ENCODE results near the gene CYB561D1.

The CYB561D1 gene

DNA sequence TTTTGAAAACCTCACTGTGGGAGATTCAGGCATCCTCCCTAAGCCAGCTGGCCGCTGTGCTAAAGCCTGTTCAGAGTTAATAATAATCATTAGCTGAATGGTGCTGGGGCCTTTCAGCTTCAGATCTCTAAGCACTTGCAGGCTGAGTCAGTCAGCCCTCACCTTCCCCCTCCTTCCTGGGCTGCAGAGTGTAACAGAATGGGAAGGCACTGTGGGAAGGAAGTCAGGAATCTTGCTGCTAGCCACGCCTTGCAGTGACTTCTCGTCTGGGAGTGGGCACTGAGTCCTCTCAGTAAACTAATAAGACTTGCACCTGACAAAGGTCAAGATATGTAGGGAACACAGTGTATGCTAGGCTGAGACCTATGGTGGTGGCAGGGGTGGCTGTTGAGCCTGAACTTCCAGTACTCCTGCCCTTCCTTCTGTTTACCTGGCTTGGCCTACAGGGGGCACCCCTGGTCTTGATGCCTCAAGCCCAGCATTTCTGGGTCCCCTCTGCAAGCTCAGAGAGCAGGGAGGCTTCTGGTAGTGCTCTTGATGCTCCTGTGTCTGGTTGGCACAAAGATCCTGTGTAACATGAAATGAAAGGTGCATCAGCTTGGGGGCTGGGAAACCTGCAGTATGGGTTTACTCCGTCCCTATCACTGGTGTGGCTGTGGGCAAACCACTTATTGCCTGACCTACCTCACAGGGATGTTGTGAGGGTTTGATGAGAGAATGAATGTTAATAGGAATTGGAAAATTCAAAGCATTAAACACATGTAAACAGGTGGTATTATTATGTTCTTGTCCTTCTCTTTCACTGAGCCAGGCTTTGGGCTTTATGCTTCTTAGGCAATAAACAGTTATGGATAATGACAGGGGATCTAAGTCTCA lies 6.0 kb downstream of the CYB561D1 start:
- in situ Hi-C loops (cut with MboI; ENCODE audit: low sequenced_read_pairs) = loop anchor here (5.0 kb wide), 1 partner anchor 32 kb away; no protein-coding TSS in a partner anchor

DNA sequence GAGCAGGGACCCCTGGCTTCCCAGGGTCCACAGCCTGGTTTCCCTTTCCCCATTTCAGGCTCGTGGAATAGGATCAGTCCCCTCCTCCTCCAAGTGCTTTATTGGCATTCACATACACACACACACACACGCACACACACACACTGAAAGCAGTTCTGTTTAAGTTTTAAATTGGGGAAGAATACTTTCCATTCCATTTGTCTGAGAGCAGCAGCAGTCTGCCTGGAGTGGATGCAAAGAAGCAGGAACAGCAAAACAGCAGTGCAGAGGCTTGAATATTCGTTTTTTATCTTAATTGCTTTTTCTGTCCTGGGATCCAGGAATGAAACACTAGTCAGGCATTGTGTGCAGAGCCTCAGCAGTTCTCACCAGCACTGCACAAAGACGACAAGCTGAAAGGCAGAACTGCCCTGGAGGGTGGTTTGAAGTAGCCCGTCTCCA lies 7.1 kb downstream of the CYB561D1 start:
- in situ Hi-C loops (cut with MboI; ENCODE audit: low sequenced_read_pairs) = no loop called here

DNA sequence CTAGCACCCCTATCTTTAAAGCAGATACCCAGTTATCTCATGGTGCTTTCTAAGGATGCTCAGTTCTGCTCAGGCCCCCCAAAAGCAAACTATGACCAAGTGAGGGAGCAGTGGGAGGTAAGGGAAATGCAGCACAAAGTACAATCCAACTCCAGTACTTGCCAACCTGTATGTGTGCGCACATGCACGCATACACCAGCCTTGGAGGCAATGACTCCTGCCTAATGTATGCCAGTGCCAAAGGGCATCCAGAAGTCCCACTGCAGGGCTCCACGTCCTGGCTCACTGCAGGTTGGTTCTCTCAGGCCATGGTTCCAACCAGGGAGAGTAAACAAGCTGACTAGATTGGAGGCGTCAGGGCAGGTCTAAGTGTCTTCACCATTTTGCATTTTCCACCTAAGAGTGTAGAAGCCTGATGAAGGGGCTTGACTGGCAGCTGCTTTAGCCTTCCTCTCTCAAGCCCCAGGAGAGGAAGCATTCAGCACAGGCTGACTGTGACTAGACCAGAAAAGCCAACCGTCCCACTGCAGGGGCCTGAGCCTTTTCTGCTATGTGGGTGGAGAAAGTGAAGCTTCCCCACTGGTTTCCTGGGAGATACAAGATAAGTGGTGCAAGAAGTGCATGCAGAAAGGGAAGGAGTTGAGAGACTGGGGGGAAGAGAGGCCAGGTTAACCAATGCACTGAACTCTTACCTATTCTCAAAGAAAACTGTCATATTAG lies 7.9 kb downstream of the CYB561D1 start:
- in situ Hi-C loops (cut with MboI; ENCODE audit: low sequenced_read_pairs) = no loop called here

DNA sequence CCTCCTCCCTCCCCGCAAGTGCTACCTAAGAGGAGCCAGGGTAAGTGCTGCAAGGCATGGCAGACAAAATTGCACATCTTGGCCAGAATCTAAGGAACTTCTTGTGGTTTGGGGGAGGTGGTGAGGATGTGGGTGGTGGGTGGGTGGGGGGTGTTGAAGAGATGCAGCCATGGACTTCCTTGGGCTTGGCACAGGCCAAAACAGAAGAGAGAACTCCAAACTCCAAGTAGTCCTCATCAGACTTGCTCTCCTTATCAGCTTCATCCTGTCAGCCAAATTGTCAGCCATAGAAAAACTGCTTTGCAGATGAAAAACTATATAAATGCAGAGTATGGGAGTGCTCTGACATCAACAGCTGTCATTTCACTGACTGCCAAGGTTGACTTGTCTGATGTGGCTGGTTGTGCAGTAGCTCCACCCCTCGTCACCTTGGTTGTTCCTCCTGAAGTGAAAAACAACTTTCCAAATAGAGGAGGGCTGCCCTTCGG lies 8.5 kb downstream of the CYB561D1 start:
- in situ Hi-C loops (cut with MboI; ENCODE audit: low sequenced_read_pairs) = no loop called here

DNA sequence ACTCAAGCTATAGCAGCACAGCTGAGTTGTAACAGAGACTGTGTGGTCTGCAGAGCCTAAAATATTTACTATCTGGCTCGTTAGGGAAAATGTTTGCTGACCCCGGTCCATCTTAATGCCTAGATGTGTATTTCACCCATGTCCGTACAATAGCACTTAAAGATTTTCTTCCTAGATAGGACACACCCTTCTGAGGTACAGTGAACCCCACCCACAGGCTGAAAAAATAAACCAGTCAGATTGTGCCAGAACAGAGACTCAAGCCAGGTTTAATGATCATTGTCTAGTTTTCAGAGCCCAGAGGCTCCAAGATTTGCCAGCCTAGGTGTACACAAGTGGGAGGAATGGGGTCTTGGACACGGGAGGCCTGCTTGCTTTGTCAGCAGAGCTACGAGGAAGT lies 10.0 kb downstream of the CYB561D1 start:
- in situ Hi-C loops (cut with MboI; ENCODE audit: low sequenced_read_pairs) = no loop called here

DNA sequence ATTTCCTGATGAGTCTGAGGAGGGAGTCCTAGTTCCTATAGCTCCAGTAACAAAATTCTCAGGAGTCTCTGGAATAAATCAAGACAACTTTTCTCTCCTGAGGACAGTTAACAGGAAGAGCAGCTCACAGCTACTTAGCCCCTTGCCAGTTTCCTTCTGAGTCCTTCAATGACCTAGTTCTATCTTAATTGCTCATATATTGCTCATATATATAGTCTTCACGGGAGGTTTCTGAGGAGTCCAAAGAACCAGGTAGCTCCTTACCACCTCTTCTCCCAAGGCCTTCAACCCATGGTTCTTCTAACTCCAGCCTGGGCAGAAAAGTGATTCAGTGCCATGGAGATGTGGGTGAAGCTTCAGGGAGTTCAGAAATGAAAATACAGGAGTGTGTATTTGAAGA lies 11.1 kb downstream of the CYB561D1 start:
- in situ Hi-C loops (cut with MboI; ENCODE audit: low sequenced_read_pairs) = no loop called here

DNA sequence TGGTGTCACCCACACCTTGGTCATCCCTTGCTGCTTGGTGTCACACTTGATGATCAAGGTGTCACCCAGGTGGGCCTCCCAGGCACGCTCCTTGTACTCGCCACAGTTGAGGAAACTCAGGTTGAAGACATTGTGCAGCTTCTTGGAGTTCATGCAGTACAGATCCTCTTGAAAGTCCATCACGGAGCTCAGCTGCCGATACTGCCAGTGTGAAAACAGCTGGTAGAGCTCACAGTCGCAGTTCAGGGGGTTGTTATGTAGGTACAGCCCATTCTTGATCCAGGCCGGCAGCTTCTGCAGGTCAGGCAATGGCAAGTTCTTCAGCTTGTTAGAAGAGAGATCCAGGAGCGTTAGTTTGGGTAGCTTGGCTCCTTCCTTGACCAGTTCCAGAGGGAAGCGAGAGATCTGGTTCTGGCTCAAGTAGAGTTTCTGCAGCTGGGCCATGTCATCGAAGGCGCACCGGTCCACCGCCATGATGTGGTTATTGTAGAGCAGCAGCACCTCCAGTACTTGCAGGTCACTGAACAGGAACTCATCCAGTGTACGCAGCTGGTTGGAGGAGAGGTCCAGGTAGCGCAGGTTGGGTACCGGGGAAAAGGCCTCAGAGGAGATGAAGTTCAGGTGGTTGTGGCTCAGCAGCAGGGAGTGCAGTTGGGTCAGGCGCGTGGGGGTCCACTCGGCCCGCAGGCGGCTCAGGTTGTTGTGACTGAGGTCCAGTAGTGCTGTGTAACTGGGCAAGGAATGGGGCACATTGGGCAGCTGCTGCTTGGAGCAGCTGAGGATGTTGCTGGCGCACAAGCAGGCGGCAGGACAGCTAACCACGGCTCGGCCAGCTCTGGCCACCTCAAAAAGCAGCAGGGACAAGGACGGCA lies 14.3 kb downstream of the CYB561D1 start:
- in situ Hi-C loops (cut with MboI; ENCODE audit: low sequenced_read_pairs) = no loop called here

DNA sequence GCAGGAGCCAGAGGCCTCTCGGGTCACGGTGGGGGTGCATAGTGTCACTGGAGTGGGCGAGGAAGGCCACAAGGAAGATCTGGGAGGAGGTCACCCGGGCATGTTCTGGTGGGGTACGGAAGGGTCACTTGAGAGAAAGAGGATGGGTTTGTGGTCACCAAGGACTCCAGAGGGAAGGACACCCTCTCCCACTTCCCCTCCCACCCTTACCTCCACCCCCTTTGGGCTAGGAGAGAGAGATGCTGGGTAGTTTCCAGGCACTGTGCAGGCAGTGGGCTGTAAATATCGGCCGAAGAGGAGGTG lies 14.9 kb downstream of the CYB561D1 start:
- in situ Hi-C loops (cut with MboI; ENCODE audit: low sequenced_read_pairs) = no loop called here

DNA sequence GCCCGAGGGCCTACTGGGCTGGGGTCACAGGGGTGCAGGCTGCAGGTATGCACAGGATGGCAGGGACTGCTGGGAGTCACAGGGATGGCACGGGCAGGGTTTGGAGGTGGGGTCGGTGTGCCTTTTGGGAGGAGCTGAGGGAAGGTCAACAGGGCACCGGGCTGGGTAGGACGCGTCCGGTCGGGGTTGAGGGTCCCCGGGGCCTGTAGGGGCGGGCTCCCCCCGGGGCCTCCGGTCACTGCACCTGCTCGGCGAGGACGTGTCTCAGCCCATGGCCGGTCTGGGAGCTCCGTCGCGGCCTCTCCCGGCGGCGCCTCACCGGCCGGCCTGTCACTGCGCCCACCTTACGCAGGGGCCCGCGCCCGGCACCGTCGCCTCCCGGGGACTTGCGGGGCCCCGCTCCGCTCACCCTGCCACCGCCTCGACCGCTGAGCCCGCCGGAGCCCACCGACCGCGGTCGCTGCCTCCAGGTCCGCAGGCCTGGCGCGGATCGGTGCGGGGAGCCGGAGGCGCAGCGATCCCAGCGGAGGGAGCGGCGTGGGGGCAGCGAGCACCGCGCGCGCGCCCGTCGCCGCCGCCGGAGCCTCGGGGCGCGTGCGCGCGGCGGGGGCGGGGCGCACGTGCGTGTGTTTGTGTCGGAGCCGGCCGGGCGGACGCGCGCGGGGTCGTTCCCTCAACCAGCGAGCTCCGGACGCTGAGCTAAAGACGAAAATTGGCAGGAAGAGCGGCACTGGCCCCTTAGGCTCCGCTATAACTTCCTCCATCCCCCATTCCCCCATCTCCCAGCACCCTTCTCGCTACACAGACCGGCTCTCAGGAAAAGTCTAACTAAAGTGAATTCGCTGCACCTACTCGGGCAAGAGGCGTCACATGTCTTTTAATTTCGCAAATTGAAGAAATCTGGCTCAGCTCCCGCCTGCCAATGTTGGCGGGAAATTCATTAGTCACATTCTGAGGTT lies 15.6 kb downstream of the CYB561D1 start, which contains the start of gene AMIGO1:
Gene AMIGO1 (minus strand): TSS at position 552 of the 959 bp plus-strand sequence. CDS start 815 bp downstream, outside the sequence.
- in situ Hi-C loops (cut with MboI; ENCODE audit: low sequenced_read_pairs) = no loop called here

DNA sequence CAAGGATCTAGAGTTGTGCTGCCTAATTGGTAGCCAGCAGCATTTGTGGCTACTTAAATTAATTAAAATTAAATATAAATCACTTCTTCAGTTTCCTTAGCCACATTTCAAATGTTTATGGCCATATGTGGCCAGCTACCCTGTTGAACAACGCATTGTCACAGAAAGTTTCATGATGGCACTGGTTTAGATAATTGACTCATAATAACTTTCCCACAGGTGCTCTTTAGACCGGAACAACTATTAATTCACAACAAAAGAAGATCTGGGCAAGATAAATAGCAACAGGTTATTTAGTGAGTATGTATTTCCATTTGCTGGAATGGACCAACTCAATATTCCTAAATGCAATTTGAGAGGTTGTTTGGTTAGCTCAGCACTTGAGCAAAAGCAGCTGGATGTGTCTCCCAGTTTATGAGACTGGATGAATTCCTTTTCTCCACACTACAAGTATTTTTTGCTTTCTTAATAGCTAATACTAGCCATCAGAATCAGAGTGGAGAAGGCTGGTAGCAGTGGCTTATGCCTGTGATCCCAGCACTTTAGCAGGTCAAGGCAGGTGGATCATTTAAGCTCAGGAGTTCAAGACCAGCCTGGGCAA lies 19.3 kb downstream of the CYB561D1 start:
- in situ Hi-C loops (cut with MboI; ENCODE audit: low sequenced_read_pairs) = no loop called here

DNA sequence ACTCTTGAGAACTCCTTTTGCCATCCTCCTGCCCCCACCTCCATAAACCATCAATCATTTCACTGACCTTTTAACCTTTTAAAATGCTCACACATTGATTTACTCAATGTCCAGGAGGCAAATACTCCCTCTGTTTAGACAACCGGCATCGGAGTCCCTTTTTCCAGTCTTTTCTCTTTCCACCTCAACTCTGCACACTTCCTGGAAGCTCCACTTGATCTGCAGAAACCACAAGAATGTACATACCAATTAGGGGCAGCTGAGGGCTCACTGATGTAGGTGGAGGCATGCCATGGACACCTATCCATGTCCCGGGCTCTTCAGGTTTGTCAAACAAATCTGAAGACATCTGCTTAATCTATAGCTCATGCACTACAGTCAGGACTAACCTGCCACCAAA lies 21.0 kb downstream of the CYB561D1 start:
- in situ Hi-C loops (cut with MboI; ENCODE audit: low sequenced_read_pairs) = no loop called here

DNA sequence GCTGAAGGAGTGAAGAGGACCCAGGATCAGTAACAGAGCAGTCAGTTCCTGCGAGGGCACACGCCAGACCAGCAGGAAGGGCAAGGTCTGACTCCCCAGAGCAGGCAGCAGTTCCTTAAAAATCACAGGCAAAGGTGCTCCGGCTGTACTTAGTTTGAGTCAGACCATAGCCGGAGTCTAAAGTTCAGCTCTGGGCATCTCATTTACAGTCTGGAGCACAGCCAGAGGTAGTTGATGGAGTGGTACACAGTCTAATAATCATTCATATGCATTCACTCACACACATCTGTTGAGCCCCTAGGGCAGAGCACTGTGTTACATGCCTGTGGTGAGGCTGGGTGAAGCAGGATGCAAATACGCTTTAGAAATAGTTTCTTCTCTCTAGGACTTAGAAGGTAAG lies 23.0 kb downstream of the CYB561D1 start:
- in situ Hi-C loops (cut with MboI; ENCODE audit: low sequenced_read_pairs) = no loop called here

DNA sequence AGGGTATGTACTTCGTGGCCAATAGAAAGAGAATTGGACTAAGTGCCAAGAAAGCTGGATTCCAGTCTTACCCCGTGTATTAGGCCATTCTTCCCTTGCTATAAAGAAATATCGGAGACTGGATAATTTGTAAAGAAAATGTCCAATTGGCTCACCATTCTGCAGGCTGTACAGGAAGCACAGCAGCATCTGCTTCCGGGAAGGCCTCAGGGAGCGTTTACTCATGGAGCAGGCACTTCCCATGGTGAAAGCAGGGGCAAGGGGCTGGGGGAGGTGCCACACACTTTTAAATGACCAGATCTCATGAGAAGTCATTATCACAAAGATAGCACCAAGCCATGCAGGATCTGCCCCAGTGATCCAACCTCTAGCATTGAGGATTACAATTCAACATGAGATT lies 23.4 kb downstream of the CYB561D1 start:
- in situ Hi-C loops (cut with MboI; ENCODE audit: low sequenced_read_pairs) = no loop called here

DNA sequence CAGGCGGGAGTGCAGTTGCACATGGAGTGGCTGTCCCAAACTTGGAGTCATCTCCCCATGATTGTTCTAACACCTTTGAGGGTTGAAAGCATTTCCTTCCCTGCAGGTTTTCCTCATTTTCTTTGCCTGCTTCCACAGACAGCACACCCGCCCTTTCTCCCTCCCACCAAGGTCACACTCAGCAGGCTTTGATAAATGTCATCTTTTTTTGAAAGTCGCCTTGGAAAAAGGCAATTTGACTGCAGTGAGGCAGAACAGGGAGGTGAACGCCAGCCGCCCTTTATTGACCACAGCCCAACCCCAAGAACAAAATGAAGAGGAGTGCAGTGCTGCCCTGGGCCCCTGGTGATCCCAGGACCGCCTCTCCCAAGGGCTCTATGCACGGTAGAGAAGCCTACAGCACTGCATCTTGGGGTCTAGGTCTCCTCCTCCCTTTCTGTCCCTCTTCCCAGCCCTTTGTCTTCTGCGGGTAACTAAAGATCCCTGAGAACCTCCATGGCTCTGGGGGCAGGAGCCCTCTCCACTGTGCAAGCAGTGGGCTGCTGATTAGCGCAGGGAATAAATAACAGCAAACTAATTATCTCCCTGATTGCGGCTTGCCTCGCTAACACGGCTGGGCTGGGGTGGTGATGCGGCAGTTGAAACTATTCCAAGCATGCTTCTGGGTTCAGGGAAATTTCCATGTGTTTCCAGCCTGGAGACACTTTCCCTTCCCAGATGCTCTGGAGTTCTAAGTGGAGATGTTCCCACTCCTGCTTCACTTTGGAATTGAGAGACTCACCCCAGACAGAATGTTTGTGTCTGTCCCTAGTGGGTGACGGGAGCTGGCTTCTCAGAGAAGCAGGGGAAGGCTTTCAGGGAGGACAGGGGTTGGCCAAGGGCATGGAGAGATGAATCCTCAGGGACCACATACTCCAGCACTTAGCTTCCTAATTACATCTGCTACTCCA lies 27.4 kb downstream of the CYB561D1 start:
- in situ Hi-C loops (cut with MboI; ENCODE audit: low sequenced_read_pairs) = no loop called here

DNA sequence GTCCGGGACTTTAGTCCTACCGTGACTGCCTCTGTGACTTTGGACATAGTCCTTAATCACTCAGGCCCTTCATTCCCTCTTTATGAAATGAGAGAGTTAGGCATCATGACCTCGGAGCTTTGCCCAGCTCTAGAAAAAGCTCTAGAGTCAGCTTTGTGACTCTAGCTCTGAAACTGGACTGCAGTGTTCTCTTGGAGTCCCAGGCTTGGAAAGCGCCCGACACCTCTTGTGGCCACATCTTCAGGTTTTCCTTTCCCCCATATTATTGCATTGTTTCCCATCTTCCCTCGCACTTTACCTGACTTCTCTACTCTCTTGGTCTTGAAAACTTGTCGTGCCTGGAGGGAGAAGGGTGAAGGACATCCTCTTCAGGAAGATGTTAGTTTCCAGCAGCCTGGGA lies 28.1 kb downstream of the CYB561D1 start:
- in situ Hi-C loops (cut with MboI; ENCODE audit: low sequenced_read_pairs) = no loop called here

DNA sequence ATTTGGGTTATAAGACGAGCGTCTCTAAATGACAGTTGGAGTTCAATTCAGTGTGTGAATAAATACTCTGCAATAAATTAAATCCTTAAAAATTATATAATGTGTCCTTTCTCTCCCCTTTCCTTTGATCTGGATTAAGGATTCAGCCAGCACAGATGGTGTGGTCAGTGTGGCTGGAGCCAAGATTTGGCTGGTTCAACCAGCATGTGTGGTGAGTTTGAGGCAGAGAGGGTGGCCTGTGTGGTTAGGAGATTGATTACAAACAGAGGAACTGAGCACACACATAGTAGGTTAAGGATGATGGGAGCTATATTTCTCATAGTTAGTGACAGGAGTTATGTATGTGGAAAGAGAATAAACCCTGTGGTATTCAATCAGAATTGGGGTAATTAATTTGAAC lies 29.8 kb downstream of the CYB561D1 start:
- in situ Hi-C loops (cut with MboI; ENCODE audit: low sequenced_read_pairs) = no loop called here

DNA sequence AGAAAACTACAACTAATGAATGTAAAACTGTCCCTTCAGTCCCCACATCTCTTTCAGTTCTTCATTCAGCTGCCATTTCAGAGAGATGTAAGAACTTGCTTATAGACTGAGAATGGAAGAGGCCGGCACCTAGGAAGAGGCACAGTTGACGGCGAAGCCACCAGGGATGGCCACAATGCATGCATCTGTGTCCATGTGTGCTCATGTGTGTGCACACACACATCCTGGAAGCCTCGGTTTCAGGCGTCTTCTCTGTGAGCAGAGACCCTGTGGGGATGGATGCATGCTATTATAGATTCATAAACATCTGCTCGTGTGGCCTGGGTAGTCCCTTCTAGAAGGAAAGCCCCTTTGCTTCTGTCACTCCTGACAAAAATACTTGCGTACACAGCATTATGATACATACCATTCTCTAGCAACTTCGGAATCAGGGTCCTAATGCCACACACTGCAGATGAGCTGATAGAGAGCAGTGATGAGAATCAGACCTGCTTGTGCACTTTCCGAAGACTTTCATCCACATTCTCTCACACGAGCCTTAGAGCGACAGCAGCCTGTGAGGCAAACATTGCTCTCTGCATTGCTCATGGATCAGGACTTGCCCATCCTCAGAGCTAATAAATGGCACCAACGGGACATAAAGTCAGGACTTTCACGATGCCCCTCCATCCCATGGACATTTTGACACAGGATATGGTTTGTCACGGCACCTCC lies 33.4 kb downstream of the CYB561D1 start:
- in situ Hi-C loops (cut with MboI; ENCODE audit: low sequenced_read_pairs) = no loop called here
